ENCODE results near the gene TMEM192.
"Not testable (repeated sequence)": the region's sequence is repeated elsewhere in the genome, so short reads cannot be mapped to it uniquely, and the experiment has no call there.

The TMEM192 gene

DNA sequence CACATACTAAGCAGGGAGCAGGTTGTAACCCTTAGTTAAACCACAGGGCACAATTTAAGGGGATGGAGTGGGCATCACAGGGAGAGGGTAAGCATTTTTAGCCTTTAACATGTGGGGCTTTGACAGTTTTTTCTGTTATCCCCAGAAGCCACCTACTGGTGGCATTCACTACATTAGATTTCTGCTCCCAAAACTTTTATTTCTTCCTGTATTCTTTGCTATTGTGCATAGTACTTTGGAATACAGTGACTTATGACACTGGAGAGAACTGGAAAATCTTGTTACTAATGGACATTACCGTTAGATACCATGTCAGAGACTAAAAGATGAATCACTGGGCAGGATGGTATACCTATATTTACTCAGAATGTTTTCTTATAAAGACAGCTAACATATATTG is 51.7 kb downstream of the TMEM192 start:
- Mint-ChIP-seq H3K4me3 (no peak overlapping the region), H3K4me1 (ENCODE audit: low read depth) (no peaks in the 10 kb centered on the region), H3K27ac (no peak overlapping the region), H3K9me3 (no peaks in the 10 kb centered on the region), H3K27me3 (no peaks in the 10 kb centered on the region), H3K36me3 (ENCODE audit: low read depth) (no peaks in the 10 kb centered on the region)

DNA sequence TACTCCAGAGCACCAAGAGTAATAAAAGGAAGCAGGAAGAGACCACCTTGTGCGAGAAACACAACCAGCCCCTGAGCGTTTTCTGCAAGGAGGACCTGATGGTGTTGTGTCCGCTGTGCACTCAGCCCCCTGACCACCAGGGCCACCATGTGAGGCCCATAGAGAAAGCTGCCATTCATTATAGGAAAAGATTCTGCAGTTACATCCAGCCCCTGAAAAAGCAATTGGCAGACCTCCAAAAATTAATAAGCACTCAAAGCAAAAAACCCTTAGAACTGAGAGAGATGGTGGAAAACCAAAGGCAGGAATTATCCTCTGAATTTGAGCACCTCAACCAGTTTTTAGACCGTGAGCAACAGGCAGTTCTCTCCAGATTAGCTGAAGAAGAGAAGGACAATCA is 53.3 kb downstream of the TMEM192 start:
- no peaks in the 10 kb centered on the region for H3K9me3 Mint-ChIP-seq
- no peak overlapping the region for H3K4me3 Mint-ChIP-seq

DNA sequence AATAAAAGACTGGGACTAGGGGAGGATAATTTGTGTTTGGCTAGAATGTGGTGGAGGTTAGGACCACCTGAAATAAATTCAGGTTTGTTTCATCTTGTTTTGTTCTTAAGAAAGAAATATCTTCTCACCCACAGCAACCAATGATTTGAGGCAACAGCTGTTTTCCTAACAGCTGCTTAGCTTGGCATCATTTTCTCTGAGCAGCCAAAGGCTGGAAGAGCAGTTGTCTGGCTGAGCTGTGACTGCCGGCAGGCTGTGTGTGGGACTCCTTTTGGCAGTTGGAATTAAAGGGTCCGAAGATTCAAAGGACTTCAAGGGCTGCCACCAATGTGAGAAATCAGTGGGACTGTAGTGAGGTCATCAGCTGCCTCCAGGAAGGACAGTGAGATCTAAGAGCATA is 54.0 kb downstream of the TMEM192 start:
- H3K27me3 Mint-ChIP-seq: no peaks in the 10 kb centered on the region
- no peaks in the 10 kb centered on the region for H3K9me3 Mint-ChIP-seq
- no peaks in the 10 kb centered on the region for H3K4me1 Mint-ChIP-seq (ENCODE audit: low read depth)
- no peaks in the 10 kb centered on the region for H3K36me3 Mint-ChIP-seq (ENCODE audit: low read depth)
- H3K27ac Mint-ChIP-seq: no peak overlapping the region
- H3K4me3 Mint-ChIP-seq: no peak overlapping the region

More for the DNA sequence above, 53.3 kb downstream of the TMEM192 start:
- no peak overlapping the region for H3K27ac Mint-ChIP-seq
- no peaks in the 10 kb centered on the region for H3K27me3 Mint-ChIP-seq
- no peaks in the 10 kb centered on the region for H3K4me1 Mint-ChIP-seq (ENCODE audit: low read depth)
- H3K36me3 Mint-ChIP-seq (ENCODE audit: low read depth): no peaks in the 10 kb centered on the region

DNA sequence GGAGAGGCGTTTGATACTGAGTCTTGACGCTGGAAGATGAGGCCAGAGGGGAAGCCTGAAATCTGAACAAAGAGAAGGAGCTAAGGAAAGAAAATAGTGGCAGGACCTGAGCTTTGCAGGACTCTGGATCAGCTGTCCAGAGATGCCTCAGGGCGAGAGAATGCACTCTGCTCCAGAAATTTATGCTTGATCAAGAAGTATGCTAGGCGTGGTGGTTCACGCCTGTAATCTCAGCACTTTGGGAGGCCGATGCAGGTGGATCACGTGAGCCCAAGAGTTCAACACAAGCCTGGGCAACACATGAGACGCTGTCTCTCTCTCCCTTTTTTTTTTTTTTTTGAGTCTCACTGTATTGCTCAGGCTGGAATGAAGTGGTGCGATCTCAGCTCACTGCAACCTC is 57.1 kb downstream of the TMEM192 start:
- Mint-ChIP-seq H3K4me3 (no peak overlapping the region), H3K27ac (no peak overlapping the region), H3K4me1 (ENCODE audit: low read depth) (no peaks in the 10 kb centered on the region), H3K36me3 (ENCODE audit: low read depth) (no peaks in the 10 kb centered on the region), H3K9me3 (no peaks in the 10 kb centered on the region), H3K27me3 (no peaks in the 10 kb centered on the region)

DNA sequence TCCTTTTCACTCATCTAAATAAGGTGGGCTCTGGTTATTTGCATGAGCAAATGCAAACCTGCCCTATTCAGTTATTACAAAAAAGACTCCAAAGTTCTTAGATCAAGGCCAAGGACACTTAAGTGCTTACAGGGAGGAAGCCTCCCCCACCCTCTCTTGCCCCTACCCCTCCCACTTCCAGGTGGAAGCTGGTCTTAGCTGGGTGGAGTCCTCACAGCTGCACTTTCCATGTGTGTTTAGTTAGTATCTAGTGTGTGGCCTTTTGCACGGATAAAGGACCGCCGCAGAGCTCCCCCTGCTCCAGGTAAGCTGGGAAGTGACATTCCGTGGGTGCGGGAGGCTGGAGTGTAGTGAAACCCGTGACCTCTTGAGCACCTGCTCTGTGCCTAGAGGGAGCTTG is 59.0 kb downstream of the TMEM192 start, which contains the start of gene TRIM75:
Gene TRIM75 (plus strand): TSS at position 222 of the 400 bp plus-strand sequence. CDS start 5,282 bp downstream, outside the sequence.
- Mint-ChIP-seq H3K4me3 (no peak within 1 kb of the TSS), H3K27ac (no peak within 1 kb of the TSS), H3K36me3 (ENCODE audit: low read depth) (no peaks in the 10 kb centered on the region), H3K27me3 (no peaks in the 10 kb centered on the region), H3K9me3 (no peaks in the 10 kb centered on the region), H3K4me1 (ENCODE audit: low read depth) (no peaks in the 10 kb centered on the region)

DNA sequence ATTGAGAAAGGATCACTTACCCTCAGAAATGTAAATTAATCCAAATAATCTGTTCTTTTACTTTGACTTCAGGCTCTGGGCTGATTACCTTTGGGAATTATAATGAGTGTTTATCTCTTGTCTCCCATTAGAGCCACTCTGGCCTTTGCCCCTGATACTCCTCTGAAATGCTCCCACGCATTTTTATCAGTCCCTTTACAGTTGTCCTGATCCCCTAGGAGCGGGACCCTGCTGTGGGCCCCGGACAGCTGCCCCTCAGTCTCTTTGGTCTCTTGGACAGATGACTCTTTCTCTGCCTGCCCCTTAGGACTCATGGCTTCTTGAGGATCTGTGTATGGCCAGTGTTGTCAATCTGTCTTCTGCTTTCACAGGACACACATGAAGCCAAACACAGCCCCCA is 60.0 kb downstream of the TMEM192 start:
- H3K27me3 Mint-ChIP-seq: no peaks in the 10 kb centered on the region

DNA sequence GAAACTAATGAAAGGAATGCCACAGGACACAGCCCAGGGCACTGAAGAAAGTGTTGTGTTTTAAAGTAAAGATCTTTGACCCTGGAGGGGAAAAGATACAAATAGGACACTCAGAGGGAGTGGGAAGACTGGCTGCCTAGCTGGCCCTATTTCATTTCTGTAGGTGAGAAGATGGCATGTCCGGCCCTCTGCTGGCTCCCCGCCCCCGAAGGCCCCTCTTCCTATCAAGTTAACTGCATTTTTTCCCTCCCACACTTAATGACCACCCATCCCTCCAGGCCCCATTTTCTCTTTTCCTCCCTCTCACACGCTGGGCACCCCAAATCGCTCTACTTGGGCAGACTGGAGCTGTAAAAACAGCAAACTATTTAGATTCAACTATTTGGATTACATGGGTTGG is 64.5 kb downstream of the TMEM192 start:
- Mint-ChIP-seq H3K4me3 (no peak overlapping the region), H3K27me3 (no peaks in the 10 kb centered on the region), H3K4me1 (ENCODE audit: low read depth) (no peaks in the 10 kb centered on the region), H3K36me3 (ENCODE audit: low read depth) (no peaks in the 10 kb centered on the region), H3K27ac (no peak overlapping the region), H3K9me3 (no peaks in the 10 kb centered on the region)

More for the DNA sequence above, 60.0 kb downstream of the TMEM192 start:
- no peaks in the 10 kb centered on the region for H3K4me1 Mint-ChIP-seq (ENCODE audit: low read depth)
- no peak overlapping the region for H3K27ac Mint-ChIP-seq
- H3K9me3 Mint-ChIP-seq: no peaks in the 10 kb centered on the region
- no peaks in the 10 kb centered on the region for H3K36me3 Mint-ChIP-seq (ENCODE audit: low read depth)
- H3K4me3 Mint-ChIP-seq: no peak overlapping the region

DNA sequence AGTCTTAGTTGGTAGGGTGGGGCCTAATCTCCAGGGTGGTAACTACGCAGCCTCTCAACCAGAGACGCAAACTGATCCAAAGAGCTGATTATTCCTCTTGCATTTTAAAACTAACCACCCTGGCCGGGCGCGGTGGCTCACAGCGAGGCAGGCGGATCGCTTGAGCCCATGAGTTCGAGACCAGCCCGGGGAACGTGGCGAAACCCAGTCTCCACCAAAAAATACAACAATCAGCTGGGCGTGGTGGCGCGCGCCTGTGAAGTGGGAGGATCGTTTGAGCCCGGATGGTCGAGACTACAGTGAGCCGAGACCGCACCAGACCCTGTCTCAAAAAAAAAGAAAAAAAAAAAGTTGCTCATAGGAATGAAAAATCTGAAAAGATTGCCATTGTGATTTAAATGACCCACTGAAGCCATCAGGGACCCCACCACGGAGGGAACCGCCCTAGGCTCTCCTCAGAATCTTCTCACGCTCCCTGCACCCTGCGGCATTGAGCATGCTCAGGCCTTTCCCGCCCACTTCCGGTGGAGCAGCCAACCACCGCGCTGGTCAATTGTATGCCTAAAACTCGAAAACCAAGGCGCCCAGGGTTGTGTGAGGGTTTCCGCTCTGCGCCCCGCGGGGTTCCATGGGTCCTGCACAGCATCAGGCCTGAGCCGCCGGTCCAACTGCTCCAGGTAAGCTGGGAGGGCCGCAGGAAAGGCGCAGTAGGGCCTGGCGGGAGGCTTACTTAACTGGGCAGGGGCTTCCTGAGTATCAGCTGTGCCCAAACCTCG is 81.0 kb downstream of the TMEM192 start, which contains the start of gene TRIM60:
Gene TRIM60 (plus strand): TSS at position 564 of the 776 bp plus-strand sequence. CDS start 8,074 bp downstream, outside the sequence.
- no peaks in the 10 kb centered on the region for H3K9me3 Mint-ChIP-seq
- no peak within 1 kb of the TSS for H3K4me3 Mint-ChIP-seq
- no peaks in the 10 kb centered on the region for H3K27me3 Mint-ChIP-seq
- no peaks in the 10 kb centered on the region for H3K36me3 Mint-ChIP-seq (ENCODE audit: low read depth)
- no peak within 1 kb of the TSS for H3K27ac Mint-ChIP-seq
- H3K4me1 Mint-ChIP-seq (ENCODE audit: low read depth): no peaks in the 10 kb centered on the region

DNA sequence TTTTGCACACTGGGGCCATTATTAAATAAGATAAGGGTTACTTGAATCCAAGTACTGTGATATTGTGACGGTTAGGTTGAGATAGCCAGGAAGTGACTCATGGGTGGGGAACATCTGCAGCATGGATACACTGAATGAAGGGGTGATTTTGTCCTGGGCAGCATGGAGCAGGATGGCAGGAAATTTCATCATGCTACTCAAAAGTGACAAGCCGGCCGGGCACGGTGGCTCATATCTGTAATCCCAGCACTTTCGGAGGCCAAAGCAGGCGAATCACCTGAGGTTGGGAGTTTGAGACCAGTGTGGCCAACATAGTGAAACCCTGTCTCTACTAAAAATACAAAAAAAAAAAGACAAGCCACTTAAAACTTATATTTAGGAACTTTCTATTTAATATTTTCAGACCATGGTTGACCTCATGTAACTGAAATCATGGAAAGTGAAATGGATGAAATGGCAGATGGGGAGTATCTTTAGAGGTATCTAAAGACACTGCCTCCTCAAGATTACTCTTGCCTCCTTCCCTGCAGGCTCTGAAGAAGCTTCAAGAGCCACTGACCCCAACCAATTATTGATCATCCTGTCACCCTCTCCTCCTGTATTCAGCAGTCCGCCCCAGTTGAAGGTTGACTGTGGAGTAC is 84.8 kb downstream of the TMEM192 start:
- H3K9me3 Mint-ChIP-seq: no peaks in the 10 kb centered on the region
- H3K4me1 Mint-ChIP-seq (ENCODE audit: low read depth): no peaks in the 10 kb centered on the region
- no peaks in the 10 kb centered on the region for H3K36me3 Mint-ChIP-seq (ENCODE audit: low read depth)
- H3K4me3 Mint-ChIP-seq: no peak overlapping the region
- H3K27me3 Mint-ChIP-seq: no peaks in the 10 kb centered on the region
- no peak overlapping the region for H3K27ac Mint-ChIP-seq

DNA sequence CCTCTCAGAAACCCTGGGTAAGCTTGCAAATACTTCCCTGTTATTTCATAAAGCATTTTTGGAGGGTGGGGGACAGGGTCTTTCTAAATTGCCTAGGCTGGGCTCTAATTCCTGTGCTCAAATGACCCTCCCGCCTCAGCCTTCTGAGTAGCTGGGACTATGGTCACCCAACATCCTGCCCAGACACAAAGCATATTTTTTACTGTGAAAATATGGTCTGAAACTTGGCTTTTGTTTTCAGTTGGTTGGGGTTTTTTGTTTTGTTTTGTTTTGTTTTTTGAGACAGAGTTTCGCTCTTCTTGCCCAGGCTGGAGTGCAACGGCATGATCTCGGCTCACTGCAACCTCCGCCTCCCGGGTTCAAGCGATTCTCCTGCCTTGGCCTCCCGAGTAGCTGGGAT is 86.9 kb downstream of the TMEM192 start:
- H3K36me3 Mint-ChIP-seq (ENCODE audit: low read depth); H3K27ac Mint-ChIP-seq; H3K4me3 Mint-ChIP-seq: not testable (repeated sequence)

More for the DNA sequence above, 86.9 kb downstream of the TMEM192 start:
- H3K27me3 Mint-ChIP-seq; H3K9me3 Mint-ChIP-seq; H3K4me1 Mint-ChIP-seq (ENCODE audit: low read depth): not testable (repeated sequence)

Measured in stimulated activated naive CD8-positive, alpha-beta T cell treated with anti-CD3 and anti-CD28 coated beads, Interleukin-15, Interleukin-2, amounts not matched to agents 100 ng/mL and 50 ng/mL, for 24 hours (primary cell).